AG10803 (cell line): ENCODE measurements around the gene SHH.

Experiments used
- DNase-seq: peaks from one replicate; pipeline ENCODE4 v3.0.0; 2010; ENCODE audit warnings: low read depth
- H3K4me3 ChIP-seq: 2 replicates; pipeline ENCODE4 v1.5.1; 2011; ENCODE audit warnings: mild to moderate bottlenecking, low read length, control low read depth
- TF ChIP-seq, protein P1 (sequence below): conservative IDR thresholded peaks from 2 replicates; pipeline ENCODE4 v1.5.1; 2011; ENCODE audit warnings: mild to moderate bottlenecking, low read length, control low read depth, inconsistent platforms

The SHH gene

DNA sequence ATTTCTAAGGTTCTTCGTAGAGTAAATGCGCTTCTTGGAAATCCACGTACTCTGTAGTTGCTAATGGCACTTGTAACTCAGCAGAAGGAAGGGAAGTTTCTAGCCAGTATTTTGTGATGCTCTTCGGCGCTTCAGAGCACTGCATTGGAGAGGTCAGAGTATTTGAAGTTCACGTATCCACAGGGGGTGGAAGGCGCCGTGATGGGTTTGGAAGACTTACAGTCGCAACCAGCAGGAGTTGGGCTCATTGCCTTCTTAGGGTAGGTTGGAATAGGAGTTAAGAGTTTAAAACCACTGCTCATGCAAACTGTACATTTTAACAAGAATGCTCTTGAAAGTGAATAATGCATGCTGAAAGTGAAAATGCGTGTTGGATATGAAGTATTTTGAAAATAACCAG is 49.1 kb downstream of the SHH start:
- no peak for DNase-seq
- H3K4me3 ChIP-seq: no peak overlapping the region
- TF ChIP-seq, protein P1, sequence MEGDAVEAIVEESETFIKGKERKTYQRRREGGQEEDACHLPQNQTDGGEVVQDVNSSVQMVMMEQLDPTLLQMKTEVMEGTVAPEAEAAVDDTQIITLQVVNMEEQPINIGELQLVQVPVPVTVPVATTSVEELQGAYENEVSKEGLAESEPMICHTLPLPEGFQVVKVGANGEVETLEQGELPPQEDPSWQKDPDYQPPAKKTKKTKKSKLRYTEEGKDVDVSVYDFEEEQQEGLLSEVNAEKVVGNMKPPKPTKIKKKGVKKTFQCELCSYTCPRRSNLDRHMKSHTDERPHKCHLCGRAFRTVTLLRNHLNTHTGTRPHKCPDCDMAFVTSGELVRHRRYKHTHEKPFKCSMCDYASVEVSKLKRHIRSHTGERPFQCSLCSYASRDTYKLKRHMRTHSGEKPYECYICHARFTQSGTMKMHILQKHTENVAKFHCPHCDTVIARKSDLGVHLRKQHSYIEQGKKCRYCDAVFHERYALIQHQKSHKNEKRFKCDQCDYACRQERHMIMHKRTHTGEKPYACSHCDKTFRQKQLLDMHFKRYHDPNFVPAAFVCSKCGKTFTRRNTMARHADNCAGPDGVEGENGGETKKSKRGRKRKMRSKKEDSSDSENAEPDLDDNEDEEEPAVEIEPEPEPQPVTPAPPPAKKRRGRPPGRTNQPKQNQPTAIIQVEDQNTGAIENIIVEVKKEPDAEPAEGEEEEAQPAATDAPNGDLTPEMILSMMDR: no peak

DNA sequence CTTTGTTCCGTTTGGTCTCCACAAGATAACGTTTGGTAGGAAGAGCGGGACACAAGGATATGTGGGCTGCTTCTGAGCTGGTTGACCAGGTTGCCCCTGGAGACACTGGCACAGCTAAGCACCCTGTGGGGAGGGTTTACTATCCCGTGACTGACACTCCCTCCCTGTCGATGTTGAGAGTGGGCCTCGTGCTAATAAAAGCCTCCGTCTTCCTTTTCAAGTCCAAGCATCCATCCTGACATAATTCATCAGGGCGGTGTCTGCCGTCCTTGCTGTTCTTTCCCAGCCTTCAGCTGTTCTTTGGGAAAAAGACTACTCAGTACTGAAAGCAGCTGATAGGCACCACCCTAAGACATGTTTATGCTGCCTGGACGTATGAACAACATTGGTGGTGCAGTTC is 49.6 kb downstream of the SHH start:
- no peak overlapping the region for H3K4me3 ChIP-seq
- DNase-seq: no peak
- TF ChIP-seq, protein P1: no peak

DNA sequence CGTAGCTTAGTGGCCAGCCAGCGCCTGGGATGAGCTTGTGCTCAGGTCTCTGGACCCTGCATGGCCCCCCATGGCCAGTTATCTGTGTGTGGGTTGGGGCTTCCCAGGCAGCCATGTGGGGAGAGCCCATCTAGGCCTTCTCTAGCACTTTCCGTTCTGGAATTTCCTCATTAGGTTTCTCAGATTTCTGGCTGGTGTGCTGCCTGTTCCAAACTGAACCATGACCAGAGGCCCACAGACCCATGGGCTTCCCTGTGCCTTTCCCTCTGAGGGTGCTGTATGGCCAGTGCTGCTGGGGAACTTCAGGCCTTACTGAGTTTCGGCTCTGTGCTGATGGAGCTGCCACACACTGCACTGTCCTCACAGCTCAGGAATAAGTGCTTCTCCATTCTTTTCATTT is 50.2 kb downstream of the SHH start:
- TF ChIP-seq, protein P1: no peak
- no peak for DNase-seq
- no peak overlapping the region for H3K4me3 ChIP-seq

DNA sequence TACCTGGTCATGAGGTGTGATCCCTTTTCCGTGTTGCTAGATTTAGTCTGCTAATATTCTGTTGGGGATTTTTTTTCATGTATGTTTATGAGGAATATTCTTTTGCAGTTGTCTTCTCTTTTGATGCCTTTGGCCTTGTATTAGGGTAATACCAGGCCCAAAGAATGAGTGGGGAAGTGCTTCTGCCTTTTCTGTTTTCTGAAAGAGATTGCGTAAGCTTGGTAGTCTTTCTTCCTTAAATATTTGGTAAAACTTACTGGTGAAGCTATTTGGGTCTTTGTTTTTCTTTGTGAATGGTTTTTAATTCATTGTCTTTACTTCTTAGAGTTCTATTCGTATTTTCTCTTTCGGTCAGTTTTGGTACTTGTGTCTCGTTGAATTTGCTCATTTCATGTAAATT is 51.1 kb downstream of the SHH start:
- TF ChIP-seq, protein P1: no peak
- no peak for DNase-seq
- no peak overlapping the region for H3K4me3 ChIP-seq

DNA sequence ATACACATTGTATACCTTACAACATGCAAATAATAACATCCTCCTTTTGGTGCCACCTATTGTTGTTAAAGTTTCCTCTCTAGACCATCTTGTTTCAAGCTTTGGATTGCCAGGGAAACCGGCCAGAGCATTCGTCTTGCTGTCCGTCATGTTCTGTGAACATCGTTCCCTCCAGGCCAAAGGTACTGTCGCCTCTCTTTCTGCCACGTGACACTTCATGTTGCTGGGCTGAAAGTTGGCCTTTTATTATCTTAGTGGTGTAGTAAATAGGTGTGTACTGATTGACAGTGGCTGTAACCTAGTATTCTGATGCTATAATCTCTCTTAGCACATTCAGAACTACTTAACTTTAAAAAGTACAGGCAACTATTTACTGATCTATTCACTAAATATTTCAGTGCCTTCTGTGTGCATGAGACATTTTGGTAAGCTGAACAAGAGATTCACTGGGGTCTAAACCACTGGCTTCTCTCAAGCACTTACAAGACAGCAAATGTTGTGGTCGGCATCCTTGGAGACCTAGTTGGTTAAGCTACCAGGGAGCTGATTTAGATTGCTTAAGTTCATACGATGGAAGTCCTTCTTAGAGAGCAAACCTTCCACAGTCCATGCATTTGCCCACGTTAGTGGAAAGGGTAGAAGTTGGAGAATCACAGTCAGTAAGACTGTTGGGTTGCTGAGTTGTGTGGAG is 52.4 kb downstream of the SHH start:
- no peak overlapping the region for H3K4me3 ChIP-seq
- TF ChIP-seq, protein P1: no peak
- no peak for DNase-seq

DNA sequence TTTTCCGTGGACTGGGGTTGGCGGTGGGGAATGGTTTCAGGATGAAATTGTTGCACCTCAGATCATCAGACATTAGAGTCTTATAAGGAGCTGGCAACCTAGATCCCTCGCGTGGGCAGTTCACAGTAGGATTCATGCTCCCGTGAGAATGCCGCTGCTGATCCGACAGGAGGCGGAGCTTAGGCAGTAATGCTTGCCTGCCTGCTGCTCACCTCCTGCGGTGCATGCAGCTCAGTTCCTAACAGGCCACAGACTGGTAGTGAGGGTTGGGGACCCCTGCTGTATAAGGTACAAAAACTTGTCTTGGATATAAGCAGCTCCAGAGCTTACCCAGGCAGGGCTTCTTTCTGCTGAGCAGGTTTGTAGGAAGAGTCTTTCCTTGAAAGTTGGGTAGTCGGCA is 53.9 kb downstream of the SHH start:
- no peak overlapping the region for H3K4me3 ChIP-seq
- DNase-seq: no peak
- TF ChIP-seq, protein P1: no peak

DNA sequence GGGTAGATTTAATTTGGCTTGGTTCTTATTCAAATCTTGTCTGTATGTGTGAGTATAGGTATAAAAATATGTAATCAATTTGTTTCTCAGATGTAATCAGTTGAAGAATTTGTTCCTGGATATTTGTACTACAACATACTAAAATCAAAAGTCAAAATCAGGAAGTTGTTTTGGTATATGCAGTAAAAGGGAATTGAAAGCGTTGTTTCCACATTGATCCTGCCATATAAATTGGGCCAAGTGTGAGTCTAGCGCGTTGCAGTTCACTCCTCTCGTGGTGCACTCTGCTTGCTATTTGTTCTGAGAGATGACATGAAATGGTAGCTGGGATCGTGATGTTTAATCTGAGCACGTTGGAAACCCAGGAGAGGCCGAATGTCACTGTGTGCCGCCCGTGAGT is 55.9 kb downstream of the SHH start:
- no peak for DNase-seq
- TF ChIP-seq, protein P1: no peak
- no peak overlapping the region for H3K4me3 ChIP-seq
